HCT116 (cell line): ENCODE data around the gene ISCA2. TPM values are rescaled to one million over a fixed set of nuclear protein-coding genes. Genes with fewer than 3 reads are reported as not detected.

ENCODE experiments used
- ATAC-seq: fragments of 200-7000 bp; cut with Tn5 transposase; 2 replicates; pipeline ENCODE4 v1.9.1; 2020; ENCODE audit warnings: mild to moderate bottlenecking, moderate library complexity
- BruUV-seq: library from RNA; stranded (reverse); fragments of 400-500 nt; replicated peaks from 2 replicates; lab custom pipeline; 2021; lab: Mats Ljungman, UMichigan
- CTCF ChIA-PET: fragments of 300-600 bp; sonication (Branson Sonifier 250); formaldehyde crosslinking; loops from one replicate; lab custom pipeline; 2021; ENCODE audit warnings: antibody characterized with exemption; lab: Charles Lee
- POLR2A ChIA-PET: fragments of 300-600, 350-600 bp; sonication (Branson Sonifier 250); formaldehyde crosslinking; loops from one replicate; lab custom pipeline; 2021; ENCODE audit warnings: antibody characterized with exemption; lab: Charles Lee
- RAD21 ChIA-PET, 2 experiments: fragments of 300-600 bp; sonication (Branson Sonifier 250); formaldehyde crosslinking; loops; one replicate each; lab custom pipeline; 2023; ENCODE audit warnings: low total read pairs in 2 of 2; ENCODE audit not compliant: uncharacterized antibody in 2 of 2, unreplicated experiment in 2 of 2, low non-redundant PET in 1 of 2; lab: Charles Lee
- DNase-seq: peaks from one replicate; pipeline ENCODE4 v3.0.0-alpha.2; 2010; ENCODE audit warnings: low read depth, low spot score
- H2AFZ ChIP-seq: fragments of 200-600 bp; shearing (Covaris generic), sonication (generic); 2 replicates; pipeline ENCODE4 v1.6.1; 2017; ENCODE audit warnings: low read depth, mixed run types, mixed read lengths, antibody characterized with exemption, low read length; ENCODE audit not compliant: poor library complexity, severe bottlenecking
- H3K27ac ChIP-seq: 2 replicates; pipeline ENCODE4 v1.5.1; 2012; ENCODE audit warnings: low read depth, low read length
- H3K27me3 ChIP-seq: fragments of 200-600 bp; sonication (generic); 2 replicates; pipeline ENCODE4 v1.6.1; 2016; ENCODE audit warnings: mixed run types, low read length, mixed read lengths; ENCODE audit not compliant: insufficient read depth
- H3K36me3 ChIP-seq, 2 experiments: fragments of 200-500 bp in 1 of 2; fragments of 200-600 bp in 1 of 2; sonication (Bioruptor generic) in 1 of 2; sonication (generic) in 1 of 2; 2 replicates each; pipeline versions ENCODE4 v1.5.1 to v1.6.1; 2014 to 2016; ENCODE audit warnings: low read length in 2 of 2, inconsistent platforms in 1 of 2, mixed read lengths in 1 of 2, mixed run types in 1 of 2; ENCODE audit not compliant: insufficient read depth in 2 of 2, control insufficient read depth in 1 of 2
- H3K4me1 ChIP-seq, 2 experiments: fragments of 200-600 bp in 1 of 2; sonication (generic) in 1 of 2; 2 replicates each; pipeline versions ENCODE4 v1.5.1 to v1.6.1; 2012 to 2017; ENCODE audit warnings: low read length in 2 of 2, inconsistent platforms in 1 of 2, mild to moderate bottlenecking in 1 of 2, mixed read lengths in 1 of 2, mixed run types in 1 of 2, moderate library complexity in 1 of 2; ENCODE audit not compliant: insufficient read depth in 2 of 2, control insufficient read depth in 1 of 2
- H3K4me2 ChIP-seq: fragments of 200-600 bp; sonication (generic); 2 replicates; pipeline ENCODE4 v1.6.1; 2017; ENCODE audit warnings: mixed run types, low read length, mixed read lengths
- H3K4me3 ChIP-seq, 2 experiments: fragments of 200-600 bp in 1 of 2; sonication (generic) in 1 of 2; replicated peaks in 1 of 2; 2 replicates each; pipeline ENCODE4 v1.5.1; 2011 to 2016; ENCODE audit warnings: low read length in 2 of 2, control low read depth in 1 of 2, low read depth in 1 of 2, mild to moderate bottlenecking in 1 of 2, mixed read lengths in 1 of 2, mixed run types in 1 of 2
- H3K79me2 ChIP-seq: fragments of 200-600 bp; sonication (generic); 2 replicates; pipeline ENCODE4 v1.6.1; 2017; ENCODE audit warnings: mild to moderate bottlenecking, mixed run types, low read length, moderate library complexity, mixed read lengths; ENCODE audit not compliant: insufficient read depth
- H3K9ac ChIP-seq: fragments of 200-600 bp; sonication (generic); 2 replicates; pipeline ENCODE4 v1.6.1; 2016; ENCODE audit warnings: low read length, mixed read lengths
- H3K9me2 ChIP-seq: fragments of 200-600 bp; sonication (generic), shearing (Covaris generic); 2 replicates; pipeline ENCODE4 v1.6.1; 2017; ENCODE audit warnings: mixed run types, mild to moderate bottlenecking, moderate library complexity; ENCODE audit not compliant: insufficient read depth
- H3K9me3 ChIP-seq, 2 experiments: fragments of 200-500 bp in 1 of 2; fragments of 200-600 bp in 1 of 2; sonication (Bioruptor generic) in 1 of 2; sonication (generic) in 1 of 2; 2 replicates each; pipeline ENCODE4 v1.6.1; 2014 to 2017; ENCODE audit warnings: low read length in 2 of 2, mixed read lengths in 2 of 2, inconsistent platforms in 1 of 2, low read depth in 1 of 2, mild to moderate bottlenecking in 1 of 2, mixed run types in 1 of 2, moderate library complexity in 1 of 2; ENCODE audit not compliant: control insufficient read depth in 1 of 2, insufficient read depth in 1 of 2
- H4K20me1 ChIP-seq: fragments of 200-600 bp; sonication (generic), shearing (Covaris generic); 2 replicates; pipeline ENCODE4 v1.6.1; 2017; ENCODE audit warnings: mixed run types, mild to moderate bottlenecking, moderate library complexity; ENCODE audit not compliant: insufficient read depth
- CEBPB ChIP-seq: IDR thresholded peaks from 2 replicates; pipeline ENCODE4 v1.6.1; 2012; ENCODE audit warnings: low read depth
- ELF1 ChIP-seq: IDR thresholded peaks from 2 replicates; pipeline ENCODE4 v1.6.1; 2012; ENCODE audit warnings: low read depth, borderline replicate concordance
- EZH2phosphoT487 ChIP-seq: fragments of 200-600 bp; IDR thresholded peaks from 2 replicates; pipeline ENCODE4 v1.6.1; 2018; ENCODE audit warnings: antibody characterized with exemption, borderline replicate concordance
- JUND ChIP-seq: IDR thresholded peaks from 2 replicates; pipeline ENCODE4 v1.6.1; 2012
- POLR2A ChIP-seq: IDR thresholded peaks from 2 replicates; pipeline ENCODE4 v1.7.0; 2011; ENCODE audit warnings: borderline replicate concordance; ENCODE audit not compliant: insufficient read depth, insufficient read length; ENCODE audit errors: extremely low read depth
- RAD21 ChIP-seq: IDR thresholded peaks from 2 replicates; pipeline ENCODE4 v1.6.1; 2012; ENCODE audit warnings: low read depth, mild to moderate bottlenecking
- SRF ChIP-seq: IDR thresholded peaks from 2 replicates; pipeline ENCODE4 v1.6.1; 2012; ENCODE audit warnings: low read depth
- ZNF274 ChIP-seq: fragments of 200-500 bp; sonication (Bioruptor generic); IDR thresholded peaks from 2 replicates; pipeline ENCODE4 v1.6.1; 2014; ENCODE audit warnings: mild to moderate bottlenecking, low read depth, low read length, inconsistent platforms
- intact Hi-C: fragments of 100-400 bp; cut with micrococcal nuclease; formaldehyde crosslinking; loops from 2 replicates; pipeline ENCODE4 v1.10.0; 2022
- total RNA-seq: library from RNA; stranded (reverse); gene quantifications from one replicate; pipeline ENCODE4 v1.2.1, GENCODE V29; 2021; ENCODE audit not compliant: unreplicated experiment
- TF ChIP-seq, protein P1 (sequence below), 3 experiments: fragments of 200-600 bp in 1 of 3; sonication (generic) in 1 of 3; IDR thresholded peaks in 2 of 3; conservative IDR thresholded peaks in 1 of 3; 2 replicates each; pipeline ENCODE4 v1.5.1; 2012 to 2017; ENCODE audit warnings: low read depth in 2 of 3, low read length in 2 of 3, antibody characterized with exemption in 1 of 3, borderline replicate concordance in 1 of 3, control low read depth in 1 of 3, mild to moderate bottlenecking in 1 of 3, mixed read lengths in 1 of 3, mixed run types in 1 of 3, moderate library complexity in 1 of 3; ENCODE audit not compliant: insufficient read depth in 1 of 3
- TF ChIP-seq, protein P2 (sequence below): IDR thresholded peaks from 2 replicates; pipeline ENCODE4 v1.6.1; 2012; ENCODE audit warnings: low read depth
- TF ChIP-seq, protein P3 (sequence below): IDR thresholded peaks from 2 replicates; pipeline ENCODE4 v1.6.1; 2011; ENCODE audit warnings: mild to moderate bottlenecking, low read length, moderate library complexity; ENCODE audit not compliant: insufficient replicate concordance; ENCODE audit errors: extremely low read depth
- TF ChIP-seq, protein P4 (sequence below): IDR thresholded peaks from 2 replicates; pipeline ENCODE4 v1.6.1; 2012
- TF ChIP-seq, protein P5 (sequence below): IDR thresholded peaks from 2 replicates; pipeline ENCODE4 v1.6.1; 2012

Gene ISCA2
- total RNA-seq, 1 experiment from 2014 or later: 27.5 TPM

DNA sequence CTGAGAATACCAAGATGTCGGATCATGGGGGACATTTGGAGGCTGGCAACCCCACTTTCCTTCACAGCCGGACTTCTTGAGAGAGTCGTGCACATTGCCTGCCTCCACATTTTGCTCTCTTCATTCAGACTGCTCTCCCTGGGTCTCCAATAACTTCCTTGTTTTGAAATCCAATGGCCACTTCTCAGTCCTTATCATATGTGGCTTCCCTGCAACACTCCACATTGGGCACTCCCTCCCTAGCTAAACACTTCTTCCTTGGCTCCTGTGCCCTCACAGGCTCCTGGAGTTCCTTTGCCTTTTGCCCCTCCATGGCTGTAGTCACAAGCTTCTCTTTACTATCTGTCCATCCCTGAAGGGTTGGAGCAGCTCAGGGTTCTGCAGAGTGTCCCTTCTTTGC is 30.6 kb upstream of the ISCA2 start:
- Histone ChIP-seq H3K9me3 (no peaks in the 10 kb centered on the region), H3K27ac (no peak overlapping the region), H3K4me2 (no peak overlapping the region), H3K27me3 (0 out of 2 replicates have a peak, but pooled peaks cover 4% of the 10 kb centered on the region), H2AFZ (no peak overlapping the region), H3K9me2 (no peaks in the 10 kb centered on the region), H3K36me3 (no peaks in the 10 kb centered on the region), H3K9ac (no peak overlapping the region), H4K20me1 (no peaks in the 10 kb centered on the region), H3K4me3 (no peak overlapping the region), H3K79me2 (no peaks in the 10 kb centered on the region), H3K4me1 (0 out of 4 replicates have a peak, but pooled peaks cover 0 to 3% of the 10 kb centered on the region in 2 experiments)
- BruUV-seq: no TSS peak
- DNase-seq: no peak
- ChIA-PET RAD21 (no interaction called here), POLR2A (no interaction called here), CTCF (no interaction called here)
- intact Hi-C loops: no loop called here
- TF ChIP-seq SRF (no peak), ZNF274 (no peak), RAD21 (no peak), CEBPB (no peak), JUND (no peak), POLR2A (no peak), EZH2phosphoT487 (no peak), ELF1 (no peak)
- TF ChIP-seq, protein P1, sequence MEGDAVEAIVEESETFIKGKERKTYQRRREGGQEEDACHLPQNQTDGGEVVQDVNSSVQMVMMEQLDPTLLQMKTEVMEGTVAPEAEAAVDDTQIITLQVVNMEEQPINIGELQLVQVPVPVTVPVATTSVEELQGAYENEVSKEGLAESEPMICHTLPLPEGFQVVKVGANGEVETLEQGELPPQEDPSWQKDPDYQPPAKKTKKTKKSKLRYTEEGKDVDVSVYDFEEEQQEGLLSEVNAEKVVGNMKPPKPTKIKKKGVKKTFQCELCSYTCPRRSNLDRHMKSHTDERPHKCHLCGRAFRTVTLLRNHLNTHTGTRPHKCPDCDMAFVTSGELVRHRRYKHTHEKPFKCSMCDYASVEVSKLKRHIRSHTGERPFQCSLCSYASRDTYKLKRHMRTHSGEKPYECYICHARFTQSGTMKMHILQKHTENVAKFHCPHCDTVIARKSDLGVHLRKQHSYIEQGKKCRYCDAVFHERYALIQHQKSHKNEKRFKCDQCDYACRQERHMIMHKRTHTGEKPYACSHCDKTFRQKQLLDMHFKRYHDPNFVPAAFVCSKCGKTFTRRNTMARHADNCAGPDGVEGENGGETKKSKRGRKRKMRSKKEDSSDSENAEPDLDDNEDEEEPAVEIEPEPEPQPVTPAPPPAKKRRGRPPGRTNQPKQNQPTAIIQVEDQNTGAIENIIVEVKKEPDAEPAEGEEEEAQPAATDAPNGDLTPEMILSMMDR (IDR thresholded peaks at IDR 0.05 in 2 of 3, conservative IDR thresholded peaks at IDR 0.05 in 1 of 3; ENCODE audit: borderline replicate concordance in 1 of 3, insufficient read depth in 1 of 3, low read depth in 2 of 3, low read length in 2 of 3): no peak
- TF ChIP-seq, protein P2, sequence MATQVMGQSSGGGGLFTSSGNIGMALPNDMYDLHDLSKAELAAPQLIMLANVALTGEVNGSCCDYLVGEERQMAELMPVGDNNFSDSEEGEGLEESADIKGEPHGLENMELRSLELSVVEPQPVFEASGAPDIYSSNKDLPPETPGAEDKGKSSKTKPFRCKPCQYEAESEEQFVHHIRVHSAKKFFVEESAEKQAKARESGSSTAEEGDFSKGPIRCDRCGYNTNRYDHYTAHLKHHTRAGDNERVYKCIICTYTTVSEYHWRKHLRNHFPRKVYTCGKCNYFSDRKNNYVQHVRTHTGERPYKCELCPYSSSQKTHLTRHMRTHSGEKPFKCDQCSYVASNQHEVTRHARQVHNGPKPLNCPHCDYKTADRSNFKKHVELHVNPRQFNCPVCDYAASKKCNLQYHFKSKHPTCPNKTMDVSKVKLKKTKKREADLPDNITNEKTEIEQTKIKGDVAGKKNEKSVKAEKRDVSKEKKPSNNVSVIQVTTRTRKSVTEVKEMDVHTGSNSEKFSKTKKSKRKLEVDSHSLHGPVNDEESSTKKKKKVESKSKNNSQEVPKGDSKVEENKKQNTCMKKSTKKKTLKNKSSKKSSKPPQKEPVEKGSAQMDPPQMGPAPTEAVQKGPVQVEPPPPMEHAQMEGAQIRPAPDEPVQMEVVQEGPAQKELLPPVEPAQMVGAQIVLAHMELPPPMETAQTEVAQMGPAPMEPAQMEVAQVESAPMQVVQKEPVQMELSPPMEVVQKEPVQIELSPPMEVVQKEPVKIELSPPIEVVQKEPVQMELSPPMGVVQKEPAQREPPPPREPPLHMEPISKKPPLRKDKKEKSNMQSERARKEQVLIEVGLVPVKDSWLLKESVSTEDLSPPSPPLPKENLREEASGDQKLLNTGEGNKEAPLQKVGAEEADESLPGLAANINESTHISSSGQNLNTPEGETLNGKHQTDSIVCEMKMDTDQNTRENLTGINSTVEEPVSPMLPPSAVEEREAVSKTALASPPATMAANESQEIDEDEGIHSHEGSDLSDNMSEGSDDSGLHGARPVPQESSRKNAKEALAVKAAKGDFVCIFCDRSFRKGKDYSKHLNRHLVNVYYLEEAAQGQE: no peak
- TF ChIP-seq, protein P3, sequence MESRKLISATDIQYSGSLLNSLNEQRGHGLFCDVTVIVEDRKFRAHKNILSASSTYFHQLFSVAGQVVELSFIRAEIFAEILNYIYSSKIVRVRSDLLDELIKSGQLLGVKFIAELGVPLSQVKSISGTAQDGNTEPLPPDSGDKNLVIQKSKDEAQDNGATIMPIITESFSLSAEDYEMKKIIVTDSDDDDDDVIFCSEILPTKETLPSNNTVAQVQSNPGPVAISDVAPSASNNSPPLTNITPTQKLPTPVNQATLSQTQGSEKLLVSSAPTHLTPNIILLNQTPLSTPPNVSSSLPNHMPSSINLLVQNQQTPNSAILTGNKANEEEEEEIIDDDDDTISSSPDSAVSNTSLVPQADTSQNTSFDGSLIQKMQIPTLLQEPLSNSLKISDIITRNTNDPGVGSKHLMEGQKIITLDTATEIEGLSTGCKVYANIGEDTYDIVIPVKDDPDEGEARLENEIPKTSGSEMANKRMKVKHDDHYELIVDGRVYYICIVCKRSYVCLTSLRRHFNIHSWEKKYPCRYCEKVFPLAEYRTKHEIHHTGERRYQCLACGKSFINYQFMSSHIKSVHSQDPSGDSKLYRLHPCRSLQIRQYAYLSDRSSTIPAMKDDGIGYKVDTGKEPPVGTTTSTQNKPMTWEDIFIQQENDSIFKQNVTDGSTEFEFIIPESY: no peak
- TF ChIP-seq, protein P4, sequence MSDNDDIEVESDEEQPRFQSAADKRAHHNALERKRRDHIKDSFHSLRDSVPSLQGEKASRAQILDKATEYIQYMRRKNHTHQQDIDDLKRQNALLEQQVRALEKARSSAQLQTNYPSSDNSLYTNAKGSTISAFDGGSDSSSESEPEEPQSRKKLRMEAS: no peak
- TF ChIP-seq, protein P5, sequence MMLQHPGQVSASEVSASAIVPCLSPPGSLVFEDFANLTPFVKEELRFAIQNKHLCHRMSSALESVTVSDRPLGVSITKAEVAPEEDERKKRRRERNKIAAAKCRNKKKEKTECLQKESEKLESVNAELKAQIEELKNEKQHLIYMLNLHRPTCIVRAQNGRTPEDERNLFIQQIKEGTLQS: no peak
- no peak for ATAC-seq
